HEK293 (cell line): ENCODE measurements around the gene TPH1.

ENCODE experiments used
- MYNN ChIP-seq: fragments of 450-650 bp; formaldehyde crosslinking; IDR thresholded peaks from 2 replicates; pipeline ENCODE4 v1.5.1; 2016; ENCODE audit warnings: missing biosample characterization, missing genetic modification characterization, borderline replicate concordance
- YY1 ChIP-seq: fragments of 450-650 bp; formaldehyde crosslinking; IDR thresholded peaks from 2 replicates; pipeline ENCODE4 v1.5.1; 2018; ENCODE audit warnings: missing biosample characterization, missing genetic modification characterization
- ZNF830 ChIP-seq: fragments of 450-650 bp; IDR thresholded peaks from 2 replicates; pipeline ENCODE4 v1.5.0; 2018; ENCODE audit warnings: missing biosample characterization, missing genetic modification characterization, low read depth, mild to moderate bottlenecking, moderate library complexity
- ZSCAN30 ChIP-seq: fragments of 450-650 bp; IDR thresholded peaks from 2 replicates; pipeline ENCODE4 v1.5.1; 2018; ENCODE audit warnings: missing biosample characterization, mild to moderate bottlenecking, missing genetic modification characterization, moderate library complexity
- TF ChIP-seq, protein P1 (sequence below): fragments of 450-650 bp; formaldehyde crosslinking; IDR thresholded peaks from 2 replicates; pipeline ENCODE4 v1.5.1; 2016; ENCODE audit warnings: missing biosample characterization, missing genetic modification characterization

DNA sequence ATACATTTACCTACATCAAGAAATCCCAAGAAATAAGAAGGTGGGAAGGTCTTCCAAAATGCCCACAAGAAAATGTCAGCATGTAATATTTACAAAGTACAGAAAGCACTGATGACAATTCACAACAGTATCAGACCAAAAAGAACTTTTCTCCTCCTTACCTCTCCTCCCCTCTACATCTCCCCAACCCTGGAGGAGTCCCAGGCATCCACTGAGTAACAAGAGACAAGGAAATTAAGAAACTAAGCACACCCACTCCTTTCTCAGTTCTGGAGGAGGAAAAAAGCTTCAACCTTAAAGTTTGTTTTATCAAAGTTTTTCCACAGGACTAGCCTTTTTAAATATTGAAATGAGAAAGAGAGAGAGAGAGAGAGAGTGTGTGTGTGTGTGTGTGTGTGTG lies 31.2 kb downstream of the TPH1 start:
- TF ChIP-seq, protein P1, sequence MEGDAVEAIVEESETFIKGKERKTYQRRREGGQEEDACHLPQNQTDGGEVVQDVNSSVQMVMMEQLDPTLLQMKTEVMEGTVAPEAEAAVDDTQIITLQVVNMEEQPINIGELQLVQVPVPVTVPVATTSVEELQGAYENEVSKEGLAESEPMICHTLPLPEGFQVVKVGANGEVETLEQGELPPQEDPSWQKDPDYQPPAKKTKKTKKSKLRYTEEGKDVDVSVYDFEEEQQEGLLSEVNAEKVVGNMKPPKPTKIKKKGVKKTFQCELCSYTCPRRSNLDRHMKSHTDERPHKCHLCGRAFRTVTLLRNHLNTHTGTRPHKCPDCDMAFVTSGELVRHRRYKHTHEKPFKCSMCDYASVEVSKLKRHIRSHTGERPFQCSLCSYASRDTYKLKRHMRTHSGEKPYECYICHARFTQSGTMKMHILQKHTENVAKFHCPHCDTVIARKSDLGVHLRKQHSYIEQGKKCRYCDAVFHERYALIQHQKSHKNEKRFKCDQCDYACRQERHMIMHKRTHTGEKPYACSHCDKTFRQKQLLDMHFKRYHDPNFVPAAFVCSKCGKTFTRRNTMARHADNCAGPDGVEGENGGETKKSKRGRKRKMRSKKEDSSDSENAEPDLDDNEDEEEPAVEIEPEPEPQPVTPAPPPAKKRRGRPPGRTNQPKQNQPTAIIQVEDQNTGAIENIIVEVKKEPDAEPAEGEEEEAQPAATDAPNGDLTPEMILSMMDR (tag by site-specific recombination) = no peak
- TF ChIP-seq ZSCAN30 = no peak
- TF ChIP-seq ZNF830 = no peak
- TF ChIP-seq YY1 (tag by site-specific recombination) = no peak
- TF ChIP-seq MYNN (tag by site-specific recombination) = no peak
